ENCODE data around the gene DPP3.
"Not testable (repeated sequence)": the region's sequence is repeated elsewhere in the genome, so short reads cannot be mapped to it uniquely, and the experiment has no call there.

Gene DPP3

GRCh38 chr11:66480117-66480938 lies at the start of gene DPP3:
Gene DPP3 (plus strand): TSS chr11:66480434. CDS start chr11:66482201, 1,767 bp downstream.
- no peak for TF ChIP-seq CTCF (IDR thresholded peaks at IDR 0.05; ENCODE audit: control insufficient read depth, insufficient read depth, low read depth, low read length, missing control alignments)

GRCh38 chr11:66431287-66431686 lies 48.9 kb upstream of the DPP3 start:
- not testable (repeated sequence) for DNase-seq (ENCODE audit: low read depth); H3K4me3 ChIP-seq (ENCODE audit: control insufficient read depth, low read depth, low read length)

More at GRCh38 chr11:66480117-66480938, at the start of gene DPP3:
- peak; percentile 81 for DNase-seq (ENCODE audit: low read depth)
- peak within 1 kb of the TSS; percentile 83 for H3K4me3 ChIP-seq (ENCODE audit: control insufficient read depth, low read depth, low read length)

GRCh38 chr11:66431871-66432329 lies 48.3 kb upstream of the DPP3 start:
- H3K4me3 ChIP-seq (ENCODE audit: control insufficient read depth, low read depth, low read length); DNase-seq (ENCODE audit: low read depth): not testable (repeated sequence)

- H3K4me3 ChIP-seq (ENCODE audit: control insufficient read depth, low read depth, low read length) = no peak overlapping the region
- no peak for DNase-seq (ENCODE audit: low read depth)
- TF ChIP-seq CTCF (IDR thresholded peaks at IDR 0.05; ENCODE audit: control insufficient read depth, insufficient read depth, low read depth, low read length, missing control alignments) = no peak
Observed at GRCh38 chr11:66432597-66432996, 47.6 kb upstream of the DPP3 start.

- TF ChIP-seq CTCF (IDR thresholded peaks at IDR 0.05; ENCODE audit: control insufficient read depth, insufficient read depth, low read depth, low read length, missing control alignments) = no peak
- DNase-seq (ENCODE audit: low read depth) = no peak
- H3K4me3 ChIP-seq (ENCODE audit: control insufficient read depth, low read depth, low read length) = peak overlapping the region; percentile 87
Observed at GRCh38 chr11:66437979-66438503, 42.2 kb upstream of the DPP3 start.

- peak; percentile 73 for DNase-seq (ENCODE audit: low read depth)
- peak within 1 kb of the TSS; percentile 87 for H3K4me3 ChIP-seq (ENCODE audit: control insufficient read depth, low read depth, low read length)
- TF ChIP-seq CTCF (IDR thresholded peaks at IDR 0.05; ENCODE audit: control insufficient read depth, insufficient read depth, low read depth, low read length, missing control alignments) = peak; percentile 70
Observed at GRCh38 chr11:66438504-66439466, 41.4 kb upstream of the DPP3 start, which contains the start of gene MRPL11. Gene MRPL11 (minus strand): TSS chr11:66438848. CDS start chr11:66438754, 94 bp downstream.

GRCh38 chr11:66440101-66440939 lies 39.9 kb upstream of the DPP3 start:
- H3K4me3 ChIP-seq (ENCODE audit: control insufficient read depth, low read depth, low read length); DNase-seq (ENCODE audit: low read depth): not testable (repeated sequence)

GRCh38 chr11:66440940-66441282 lies 39.3 kb upstream of the DPP3 start:
- H3K4me3 ChIP-seq (ENCODE audit: control insufficient read depth, low read depth, low read length); DNase-seq (ENCODE audit: low read depth): not testable (repeated sequence)
